Measurements from ENCODE around the gene CCDC60.
"Not testable (repeated sequence)": the region's sequence is repeated elsewhere in the genome, so short reads cannot be mapped to it uniquely, and the experiment has no call there.

DNA sequence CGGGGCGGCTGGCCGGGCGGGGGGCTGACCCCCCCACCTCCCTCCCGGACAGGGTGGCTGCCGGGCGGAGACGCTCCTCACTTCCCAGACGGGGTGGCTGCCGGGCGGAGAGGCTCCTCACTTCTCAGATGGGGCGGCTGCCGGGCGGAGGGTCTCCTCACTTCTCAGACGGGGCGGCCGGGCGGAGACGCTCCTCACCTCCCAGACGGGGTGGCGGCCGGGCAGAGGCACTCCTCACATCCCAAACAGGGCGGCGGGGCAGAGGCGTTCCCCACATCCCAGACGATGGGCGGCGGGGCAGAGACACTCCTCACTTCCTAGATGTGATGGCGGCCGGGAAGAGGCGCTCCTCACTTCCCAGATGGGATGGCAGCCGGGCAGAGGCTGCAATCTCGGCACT, 25.8 kb downstream of the CCDC60 start:
- not testable (repeated sequence) for TF ChIP-seq POLR2A, TAF1 (IDR thresholded peaks at IDR 0.05; ENCODE audit: low read depth, low read length)

Measured in GM12891 (cell line).